Muscle layer of duodenum (tissue), 2 donors: ENCODE results near the gene PTPRN2.

ENCODE experiments used
- H3K27ac ChIP-seq: one replicate; pipeline ENCODE4 v1.7.0; 2013; ENCODE audit warnings: mild to moderate bottlenecking, low read length
- H3K27me3 ChIP-seq: one replicate; pipeline ENCODE4 v1.7.0; 2013; ENCODE audit warnings: low read depth, mild to moderate bottlenecking, control low read depth, low read length
- H3K36me3 ChIP-seq, 2 donors: one replicate each; pipeline ENCODE4 v1.7.0; 2013; ENCODE audit warnings: low read length in 2 of 2, control low read depth in 1 of 2, mild to moderate bottlenecking in 1 of 2; ENCODE audit not compliant: insufficient read depth in 2 of 2, control insufficient read depth in 1 of 2
- H3K4me1 ChIP-seq, 2 donors: one replicate each; pipeline ENCODE4 v1.7.0; 2013; ENCODE audit warnings: low read length in 2 of 2, mild to moderate bottlenecking in 2 of 2, control low read depth in 1 of 2, moderate library complexity in 1 of 2; ENCODE audit not compliant: insufficient read depth in 2 of 2, control insufficient read depth in 1 of 2
- H3K4me3 ChIP-seq, 2 donors: one replicate each; pipeline ENCODE4 v1.7.0; 2013; ENCODE audit warnings: low read length in 2 of 2, low read depth in 1 of 2, mild to moderate bottlenecking in 1 of 2
- H3K9me3 ChIP-seq, 2 donors: one replicate each; pipeline ENCODE4 v1.7.0; 2013; ENCODE audit warnings: low read length in 2 of 2, control low read depth in 1 of 2, mild to moderate bottlenecking in 1 of 2; ENCODE audit not compliant: control insufficient read depth in 1 of 2
- donor health status: healthy.

The PTPRN2 gene

GRCh38 chr7:157754416-157754790 is 833.2 kb downstream of the PTPRN2 start:
- H3K9me3 ChIP-seq: no peaks in the 10 kb centered on the region
- no peak overlapping the region for H3K4me3 ChIP-seq
- H3K27ac ChIP-seq: no peak overlapping the region
- no peaks in the 10 kb centered on the region for H3K27me3 ChIP-seq
- no peaks in the 10 kb centered on the region for H3K4me1 ChIP-seq
- no peaks in the 10 kb centered on the region for H3K36me3 ChIP-seq

GRCh38 chr7:157753713-157754415 is 833.8 kb downstream of the PTPRN2 start:
- no peaks in the 10 kb centered on the region for H3K36me3 ChIP-seq
- H3K27ac ChIP-seq: no peak overlapping the region
- no peaks in the 10 kb centered on the region for H3K9me3 ChIP-seq
- no peaks in the 10 kb centered on the region for H3K27me3 ChIP-seq
- H3K4me1 ChIP-seq: no peaks in the 10 kb centered on the region
- H3K4me3 ChIP-seq: no peak overlapping the region

GRCh38 chr7:157752832-157753291 is 834.8 kb downstream of the PTPRN2 start:
- no peak overlapping the region for H3K27ac ChIP-seq
- H3K4me1 ChIP-seq: no peaks in the 10 kb centered on the region
- no peaks in the 10 kb centered on the region for H3K36me3 ChIP-seq
- H3K4me3 ChIP-seq: no peak overlapping the region
- H3K9me3 ChIP-seq: no peaks in the 10 kb centered on the region
- H3K27me3 ChIP-seq: no peaks in the 10 kb centered on the region

- H3K4me1 ChIP-seq: no peaks in the 10 kb centered on the region
- H3K36me3 ChIP-seq: no peaks in the 10 kb centered on the region
- no peak overlapping the region for H3K4me3 ChIP-seq
- H3K27me3 ChIP-seq: no peaks in the 10 kb centered on the region
- no peak overlapping the region for H3K27ac ChIP-seq
- H3K9me3 ChIP-seq: no peaks in the 10 kb centered on the region
These were observed 835.5 kb downstream of the PTPRN2 start for GRCh38 chr7:157751951-157752673.

GRCh38 chr7:157751406-157751805 is 836.2 kb downstream of the PTPRN2 start:
- no peak overlapping the region for H3K4me3 ChIP-seq

GRCh38 chr7:157750291-157750690 is 837.3 kb downstream of the PTPRN2 start:
- Histone ChIP-seq H3K27me3 (no peaks in the 10 kb centered on the region), H3K27ac (no peak overlapping the region), H3K9me3 (no peaks in the 10 kb centered on the region), H3K4me1 (no peaks in the 10 kb centered on the region), H3K4me3 (no peak overlapping the region), H3K36me3 (no peaks in the 10 kb centered on the region)

More at GRCh38 chr7:157751406-157751805, 836.2 kb downstream of the PTPRN2 start:
- Histone ChIP-seq H3K9me3 (no peaks in the 10 kb centered on the region), H3K4me1 (no peaks in the 10 kb centered on the region), H3K36me3 (no peaks in the 10 kb centered on the region), H3K27me3 (no peaks in the 10 kb centered on the region), H3K27ac (no peak overlapping the region)

GRCh38 chr7:157745721-157746709 is 841.6 kb downstream of the PTPRN2 start:
- H3K27ac ChIP-seq: no peak overlapping the region
- no peak overlapping the region for H3K4me3 ChIP-seq
- no peaks in the 10 kb centered on the region for H3K27me3 ChIP-seq
- H3K9me3 ChIP-seq: no peaks in the 10 kb centered on the region
- H3K36me3 ChIP-seq: no peaks in the 10 kb centered on the region
- no peaks in the 10 kb centered on the region for H3K4me1 ChIP-seq

GRCh38 chr7:157744786-157745601 is 842.6 kb downstream of the PTPRN2 start:
- H3K9me3 ChIP-seq: no peaks in the 10 kb centered on the region
- H3K4me3 ChIP-seq: no peak overlapping the region
- no peaks in the 10 kb centered on the region for H3K36me3 ChIP-seq
- H3K27ac ChIP-seq: no peak overlapping the region
- no peaks in the 10 kb centered on the region for H3K4me1 ChIP-seq
- no peaks in the 10 kb centered on the region for H3K27me3 ChIP-seq

- no peaks in the 10 kb centered on the region for H3K4me1 ChIP-seq
- no peaks in the 10 kb centered on the region for H3K9me3 ChIP-seq
- no peaks in the 10 kb centered on the region for H3K36me3 ChIP-seq
- no peak overlapping the region for H3K27ac ChIP-seq
- no peak overlapping the region for H3K4me3 ChIP-seq
- no peaks in the 10 kb centered on the region for H3K27me3 ChIP-seq
These were observed 843.7 kb downstream of the PTPRN2 start for GRCh38 chr7:157743781-157744525.

GRCh38 chr7:157740251-157740798 is 847.3 kb downstream of the PTPRN2 start:
- Histone ChIP-seq H3K27ac (no peak overlapping the region), H3K4me3 (no peak overlapping the region), H3K36me3 (no peaks in the 10 kb centered on the region), H3K9me3 (no peaks in the 10 kb centered on the region), H3K4me1 (no peaks in the 10 kb centered on the region), H3K27me3 (no peaks in the 10 kb centered on the region)
